ENCODE results near the gene BCL10.

Gene BCL10

DNA sequence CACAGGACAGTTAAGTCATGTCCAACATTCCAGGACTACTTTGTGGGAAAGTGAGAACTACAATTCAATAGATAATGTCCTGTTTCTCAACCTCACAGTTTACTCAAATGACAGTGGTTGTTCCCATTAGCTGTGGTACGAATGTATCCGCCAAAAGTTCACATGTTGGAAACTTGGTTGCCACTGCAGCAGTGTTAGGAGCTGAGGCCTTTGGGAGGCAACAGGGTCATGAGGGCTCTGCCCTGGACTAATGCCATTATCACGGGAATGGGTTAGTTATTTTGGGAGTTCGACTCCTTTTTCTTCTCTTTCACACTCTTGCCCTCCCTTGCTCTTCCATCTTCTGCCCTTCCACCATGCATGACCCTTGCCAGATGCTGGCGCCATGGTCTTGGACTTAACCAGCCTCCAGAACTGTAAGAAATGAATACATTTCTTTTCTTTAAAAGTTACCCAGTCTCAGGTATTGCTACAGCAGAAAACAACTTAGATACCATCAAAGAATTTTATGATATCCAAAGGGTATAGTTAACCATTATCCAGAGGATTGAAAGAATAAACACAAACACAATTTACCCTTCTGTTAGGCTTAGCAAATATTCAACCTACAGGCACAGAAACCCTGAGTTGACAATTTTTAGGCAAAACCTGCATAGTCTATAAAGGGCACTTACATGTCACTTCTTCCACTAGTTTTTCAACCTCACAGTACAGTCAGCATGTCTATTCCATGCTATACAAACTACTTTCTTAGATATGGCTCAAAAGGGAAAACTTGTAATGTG lies 7.4 kb downstream of the BCL10 start:
- TF ChIP-seq, protein P1, sequence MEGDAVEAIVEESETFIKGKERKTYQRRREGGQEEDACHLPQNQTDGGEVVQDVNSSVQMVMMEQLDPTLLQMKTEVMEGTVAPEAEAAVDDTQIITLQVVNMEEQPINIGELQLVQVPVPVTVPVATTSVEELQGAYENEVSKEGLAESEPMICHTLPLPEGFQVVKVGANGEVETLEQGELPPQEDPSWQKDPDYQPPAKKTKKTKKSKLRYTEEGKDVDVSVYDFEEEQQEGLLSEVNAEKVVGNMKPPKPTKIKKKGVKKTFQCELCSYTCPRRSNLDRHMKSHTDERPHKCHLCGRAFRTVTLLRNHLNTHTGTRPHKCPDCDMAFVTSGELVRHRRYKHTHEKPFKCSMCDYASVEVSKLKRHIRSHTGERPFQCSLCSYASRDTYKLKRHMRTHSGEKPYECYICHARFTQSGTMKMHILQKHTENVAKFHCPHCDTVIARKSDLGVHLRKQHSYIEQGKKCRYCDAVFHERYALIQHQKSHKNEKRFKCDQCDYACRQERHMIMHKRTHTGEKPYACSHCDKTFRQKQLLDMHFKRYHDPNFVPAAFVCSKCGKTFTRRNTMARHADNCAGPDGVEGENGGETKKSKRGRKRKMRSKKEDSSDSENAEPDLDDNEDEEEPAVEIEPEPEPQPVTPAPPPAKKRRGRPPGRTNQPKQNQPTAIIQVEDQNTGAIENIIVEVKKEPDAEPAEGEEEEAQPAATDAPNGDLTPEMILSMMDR (conservative IDR thresholded peaks at IDR 0.05; ENCODE audit: low read depth, low read length), result no peak
- no peak overlapping the region for H3K4me3 ChIP-seq (ENCODE audit: low read length)
- no peak for DNase-seq (ENCODE audit: low read depth)

DNA sequence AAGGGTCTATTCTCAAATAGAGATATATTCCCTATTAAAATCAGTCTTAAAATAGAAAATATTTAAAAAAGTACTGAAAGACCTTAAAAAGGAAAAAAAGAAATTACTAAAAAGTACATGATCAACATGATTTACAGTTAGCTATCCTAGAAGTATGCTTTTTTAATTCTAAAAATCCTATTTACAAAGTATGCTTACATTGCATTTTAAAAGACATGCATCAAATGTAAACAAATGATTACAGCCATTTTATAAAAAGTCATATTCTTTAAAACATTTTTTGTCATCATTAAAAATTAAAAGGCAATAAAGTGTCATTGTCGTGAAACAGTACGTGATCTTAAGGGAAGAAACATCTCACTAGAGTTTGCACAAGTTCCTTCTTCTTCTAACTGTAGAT lies 9.1 kb downstream of the BCL10 start:
- no peak overlapping the region for H3K4me3 ChIP-seq (ENCODE audit: low read length)
- DNase-seq (ENCODE audit: low read depth), result no peak
- TF ChIP-seq, protein P1 (conservative IDR thresholded peaks at IDR 0.05; ENCODE audit: low read depth, low read length), result no peak

DNA sequence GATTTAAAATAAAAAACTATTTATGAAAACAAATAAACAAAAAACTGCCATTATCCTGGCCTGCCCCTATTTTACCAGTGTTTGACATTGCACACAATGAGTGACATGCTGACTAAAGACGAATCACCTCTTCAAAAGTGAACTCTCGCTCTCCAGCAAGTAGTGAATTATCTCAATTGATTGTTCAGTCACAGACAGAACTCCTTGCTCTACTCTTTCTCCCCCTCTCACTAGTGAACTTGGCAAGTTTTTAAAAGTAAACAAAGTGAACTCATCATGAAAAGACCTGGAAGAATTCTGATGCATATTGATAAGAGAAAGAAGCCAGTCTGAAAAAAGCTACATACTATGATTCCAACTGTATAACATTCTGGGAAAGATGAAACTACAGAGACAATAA lies 12.3 kb downstream of the BCL10 start:
- DNase-seq (ENCODE audit: low read depth), result no peak
- TF ChIP-seq, protein P1 (conservative IDR thresholded peaks at IDR 0.05; ENCODE audit: low read depth, low read length), result no peak
- H3K4me3 ChIP-seq (ENCODE audit: low read length), result no peak overlapping the region

DNA sequence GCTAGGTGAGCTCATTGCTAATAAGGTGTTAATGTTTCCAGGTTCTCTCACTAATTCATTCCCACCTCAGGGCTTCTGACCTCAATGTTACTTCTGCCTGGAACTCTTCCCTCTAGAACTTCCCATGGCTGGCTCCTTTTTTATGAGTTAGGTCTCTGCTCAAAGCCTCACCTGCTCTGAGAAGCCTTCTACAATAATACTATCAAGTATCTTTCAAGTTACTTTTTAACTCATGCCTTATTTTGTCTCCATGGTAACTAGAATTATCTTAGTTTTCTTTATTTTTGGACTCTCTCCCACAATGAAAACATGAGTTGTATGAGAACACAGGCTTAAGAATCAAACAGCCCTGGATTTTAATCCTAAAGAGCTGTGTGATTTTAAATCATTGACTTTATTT lies 13.4 kb downstream of the BCL10 start:
- TF ChIP-seq, protein P1 (conservative IDR thresholded peaks at IDR 0.05; ENCODE audit: low read depth, low read length), result no peak

DNA sequence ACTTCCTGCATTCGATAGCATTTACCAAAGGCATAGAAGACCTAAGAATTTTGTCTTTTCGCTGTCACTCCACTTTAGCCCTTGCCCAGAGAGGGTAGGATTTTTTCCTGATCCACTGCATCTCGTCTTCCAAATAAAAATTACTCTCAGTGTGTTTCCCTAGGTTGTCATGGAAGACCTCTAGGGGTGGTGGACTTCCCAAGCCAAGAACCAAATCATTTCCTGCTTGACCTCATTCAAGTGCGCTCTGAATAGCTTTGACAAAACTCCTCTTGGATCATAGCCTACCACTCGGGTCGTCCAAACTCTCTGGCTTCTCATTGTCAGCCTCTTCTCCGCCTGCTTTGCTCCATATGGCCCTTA lies 16.5 kb downstream of the BCL10 start:
- H3K4me3 ChIP-seq (ENCODE audit: low read length), result peak overlapping the region; percentile 92
- TF ChIP-seq, protein P1 (conservative IDR thresholded peaks at IDR 0.05; ENCODE audit: low read depth, low read length), result no peak
- DNase-seq (ENCODE audit: low read depth), result no peak

More for the DNA sequence above, 13.4 kb downstream of the BCL10 start:
- no peak for DNase-seq (ENCODE audit: low read depth)
- H3K4me3 ChIP-seq (ENCODE audit: low read length), result no peak overlapping the region

DNA sequence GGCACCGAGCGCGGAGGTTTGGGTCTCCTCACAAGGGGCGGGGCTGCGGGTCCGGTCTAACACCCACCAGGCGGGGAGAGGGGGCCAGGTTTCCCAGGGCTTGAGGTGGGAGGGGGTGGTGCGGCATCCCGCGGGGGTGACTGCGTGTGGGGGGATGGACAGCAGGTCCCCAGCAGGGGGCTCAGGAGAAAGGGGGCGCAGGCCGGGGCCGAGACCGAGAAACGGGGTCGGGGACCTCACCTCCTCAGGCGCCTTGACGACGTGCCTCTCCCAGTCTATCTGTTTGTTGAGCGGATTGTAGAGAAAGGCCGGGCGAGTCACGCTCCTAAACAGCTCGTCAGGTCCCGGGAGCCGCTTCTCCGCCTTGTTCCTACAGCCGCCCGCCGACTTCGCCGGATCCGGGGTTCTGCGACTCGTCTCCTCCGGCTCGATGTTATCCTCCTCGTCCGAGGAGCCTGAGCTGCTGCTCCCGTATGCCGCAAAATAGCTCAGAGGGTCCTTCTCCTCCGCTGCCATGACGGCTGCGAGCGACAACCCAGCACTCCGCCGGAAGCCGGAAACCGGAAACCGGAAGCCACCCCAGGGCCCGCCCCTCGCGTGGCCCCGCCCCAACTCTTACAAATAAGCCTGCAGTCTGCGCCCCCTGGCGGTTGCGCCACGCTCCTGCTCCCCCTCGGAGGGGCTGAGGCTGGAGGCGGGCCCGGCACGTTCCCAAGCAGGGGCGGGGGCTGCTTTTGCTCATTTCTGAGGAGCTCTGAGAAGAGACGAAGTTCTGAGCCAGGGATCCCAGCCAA lies 17.1 kb downstream of the BCL10 start, which contains the start of gene C1orf52:
TSS of gene C1orf52 (minus strand) at position 545 of the 794 bp plus-strand sequence. CDS start at position 516, 29 bp downstream.
- TF ChIP-seq, protein P1 (conservative IDR thresholded peaks at IDR 0.05; ENCODE audit: low read depth, low read length), result peak; percentile 84
- H3K4me3 ChIP-seq (ENCODE audit: low read length), result peak within 1 kb of the TSS; percentile 92
- no peak for DNase-seq (ENCODE audit: low read depth)

All from retinal pigment epithelial cell (primary cell).